ENCODE data around the gene CHPF. TPM values are rescaled to one million over a fixed set of nuclear protein-coding genes. Genes with fewer than 3 reads are reported as not detected.

Gene CHPF
- total RNA-seq, 2 donors from 2014 or later: 115 to 232 TPM

GRCh38 chr2:219507581-219508443 lies 35.8 kb downstream of the CHPF start:
- TF ChIP-seq POLR2A (IDR thresholded peaks at IDR 0.05) (no peak), CTCF (IDR thresholded peaks at IDR 0.05) (no peak)
- peaks cover 0 to 10% of the 10 kb centered on the region in 2 donors for H3K27me3 ChIP-seq
- DNase-seq (no peak), ATAC-seq (no peak)
- H3K36me3 ChIP-seq (replicated peaks in 1 of 2; ENCODE audit: insufficient read depth in 1 of 2, low read depth in 2 of 2): peaks cover 0 to 15% of the 10 kb centered on the region in 2 donors
- H3K4me1 ChIP-seq: peaks cover 19% of the 10 kb centered on the region
- no peaks in the 10 kb centered on the region for H3K9me3 ChIP-seq
- 42 to 48% methylated on average over 6 to 8 of the region's 8 CpGs for WGBS, 2 donors
- intact Hi-C loops (cut with DNase I): no loop called here
- no peak overlapping the region for H3K27ac ChIP-seq
- no peak overlapping the region for H3K4me3 ChIP-seq

GRCh38 chr2:219506802-219507526 lies 36.6 kb downstream of the CHPF start:
- Histone ChIP-seq H3K36me3 (replicated peaks in 1 of 2; ENCODE audit: insufficient read depth in 1 of 2, low read depth in 2 of 2) (peaks cover 0 to 15% of the 10 kb centered on the region in 2 donors), H3K4me3 (no peak overlapping the region), H3K4me1 (peaks cover 16% of the 10 kb centered on the region), H3K27me3 (peaks cover 0 to 10% of the 10 kb centered on the region in 2 donors), H3K9me3 (no peaks in the 10 kb centered on the region), H3K27ac (no peak overlapping the region)
- TF ChIP-seq CTCF (IDR thresholded peaks at IDR 0.05): no peak
- no peak for TF ChIP-seq POLR2A (IDR thresholded peaks at IDR 0.05)
- no peak for DNase-seq
- ATAC-seq: no peak
- 66 to 82% methylated on average over 13 to 16 of the region's 17 CpGs for WGBS, 2 donors
- intact Hi-C loops (cut with DNase I): no loop called here

GRCh38 chr2:219506153-219506801 lies 37.3 kb downstream of the CHPF start:
- ATAC-seq (no peak), DNase-seq (no peak)
- H3K4me1 ChIP-seq: peaks cover 22% of the 10 kb centered on the region
- H3K27me3 ChIP-seq: peaks cover 0 to 10% of the 10 kb centered on the region in 2 donors
- H3K36me3 ChIP-seq (replicated peaks in 1 of 2; ENCODE audit: insufficient read depth in 1 of 2, low read depth in 2 of 2): peaks cover 0 to 15% of the 10 kb centered on the region in 2 donors
- no peak overlapping the region for H3K27ac ChIP-seq
- intact Hi-C loops (cut with DNase I): no loop called here
- H3K4me3 ChIP-seq: no peak overlapping the region
- no peaks in the 10 kb centered on the region for H3K9me3 ChIP-seq
- no peak for TF ChIP-seq POLR2A (IDR thresholded peaks at IDR 0.05)
- TF ChIP-seq CTCF (IDR thresholded peaks at IDR 0.05): no peak
- 88 to 90% methylated on average over 13 to 23 of the region's 23 CpGs for WGBS, 2 donors

GRCh38 chr2:219505585-219505984 lies 38.0 kb downstream of the CHPF start:
- intact Hi-C loops (cut with DNase I): no loop called here
- H3K27me3 ChIP-seq: peaks cover 0 to 4% of the 10 kb centered on the region in 2 donors
- peaks cover 28% of the 10 kb centered on the region for H3K4me1 ChIP-seq
- no peak overlapping the region for H3K4me3 ChIP-seq
- no peak overlapping the region for H3K27ac ChIP-seq
- ATAC-seq (no peak), DNase-seq (no peak)
- H3K9me3 ChIP-seq: no peaks in the 10 kb centered on the region
- no peak for TF ChIP-seq CTCF (IDR thresholded peaks at IDR 0.05)
- no peak for TF ChIP-seq POLR2A (IDR thresholded peaks at IDR 0.05)
- WGBS, 2 donors: 81 to 87% methylated on average over 4 to 9 of the region's 9 CpGs
- peaks cover 0 to 15% of the 10 kb centered on the region in 2 donors for H3K36me3 ChIP-seq (replicated peaks in 1 of 2; ENCODE audit: insufficient read depth in 1 of 2, low read depth in 2 of 2)

Measured in body of pancreas (tissue), 4 donors.